MM.1S (cell line): ENCODE measurements around the gene ARMC12.

Experiments used
- DNase-seq: peaks from one replicate; pipeline ENCODE4 v3.0.0-alpha.2; 2015
- H2AFZ ChIP-seq: fragments of 300-600 bp; sonication (generic); 2 replicates; pipeline ENCODE4 v1.6.0; 2016; ENCODE audit warnings: antibody characterized with exemption, low read length
- H3F3A ChIP-seq: fragments of 300-600 bp; sonication (generic); 2 replicates; pipeline ENCODE4 v1.6.1; 2016; ENCODE audit warnings: mild to moderate bottlenecking, antibody characterized with exemption, low read length, moderate library complexity, mixed read lengths; ENCODE audit not compliant: insufficient read depth
- H3K27ac ChIP-seq: fragments of 300-600 bp; sonication (generic); 2 replicates; pipeline ENCODE4 v1.5.1; 2016; ENCODE audit warnings: mild to moderate bottlenecking, low read length
- H3K27me3 ChIP-seq: fragments of 300-600 bp; sonication (generic); replicated peaks from 2 replicates; pipeline ENCODE4 v1.6.0; 2016; ENCODE audit warnings: low read length; ENCODE audit not compliant: insufficient read depth
- H3K36me3 ChIP-seq: fragments of 300-600 bp; sonication (generic); replicated peaks from 2 replicates; pipeline ENCODE4 v1.6.1; 2016; ENCODE audit warnings: mild to moderate bottlenecking, low read length, mixed read lengths; ENCODE audit not compliant: insufficient read depth
- H3K4me1 ChIP-seq: fragments of 300-600 bp; sonication (generic); 2 replicates; pipeline ENCODE4 v1.6.1; 2016; ENCODE audit warnings: low read length, mixed read lengths
- H3K4me2 ChIP-seq: fragments of 300-600 bp; sonication (generic); 2 replicates; pipeline ENCODE4 v1.6.0; 2016; ENCODE audit warnings: low read depth, low read length
- H3K4me3 ChIP-seq: fragments of 300-600 bp; sonication (generic); 2 replicates; pipeline ENCODE4 v1.5.1; 2016; ENCODE audit warnings: low read length, mixed read lengths
- H3K79me2 ChIP-seq: fragments of 300-600 bp; sonication (generic); 2 replicates; pipeline ENCODE4 v1.6.1; 2016; ENCODE audit warnings: mixed run types, low read length, mixed read lengths
- H3K9ac ChIP-seq: fragments of 300-600 bp; sonication (generic); 2 replicates; pipeline ENCODE4 v1.6.1; 2016; ENCODE audit warnings: low read length, mixed read lengths
- H3K9me2 ChIP-seq: fragments of 300-600 bp; sonication (generic); replicated peaks from 2 replicates; pipeline ENCODE4 v1.6.1; 2016; ENCODE audit warnings: mild to moderate bottlenecking, low read length, mixed read lengths; ENCODE audit not compliant: insufficient read depth
- H3K9me3 ChIP-seq: fragments of 300-600 bp; sonication (generic); replicated peaks from 2 replicates; pipeline ENCODE4 v1.6.1; 2016; ENCODE audit warnings: mild to moderate bottlenecking, low read length, mixed read lengths; ENCODE audit not compliant: insufficient read depth
- H4K20me1 ChIP-seq: fragments of 300-600 bp; sonication (generic); 2 replicates; pipeline ENCODE4 v1.6.1; 2016; ENCODE audit warnings: mild to moderate bottlenecking, low read length, moderate library complexity, mixed read lengths; ENCODE audit not compliant: insufficient read depth
- CTCF ChIP-seq: fragments of 300-600 bp; sonication (generic); IDR thresholded peaks from 2 replicates; pipeline ENCODE4 v1.5.1; 2016; ENCODE audit warnings: antibody characterized with exemption, low read length, mixed read lengths
- EZH2 ChIP-seq: fragments of 300-600 bp; sonication (generic); optimal IDR thresholded peaks from 2 replicates; pipeline ENCODE3; 2017; ENCODE audit warnings: low read depth, mild to moderate bottlenecking, antibody characterized with exemption, low read length, mixed read lengths
- EZH2phosphoT487 ChIP-seq: fragments of 300-600 bp; sonication (generic); IDR thresholded peaks from 2 replicates; pipeline ENCODE4 v1.6.1; 2018; ENCODE audit warnings: antibody characterized with exemption, low read length

The ARMC12 gene

GRCh38 chr6:35698858-35699257, 38.0 kb upstream of the ARMC12 start:
- DNase-seq: no peak
- H3K4me1 ChIP-seq: no peaks in the 10 kb centered on the region
- no peak overlapping the region for H3K4me3 ChIP-seq
- no peaks in the 10 kb centered on the region for H4K20me1 ChIP-seq
- H3K9me2 ChIP-seq: no peaks in the 10 kb centered on the region
- H3K4me2 ChIP-seq: no peak overlapping the region
- H3K36me3 ChIP-seq: no peaks in the 10 kb centered on the region
- H3K9ac ChIP-seq: no peak overlapping the region
- H2AFZ ChIP-seq: no peak overlapping the region
- no peaks in the 10 kb centered on the region for H3F3A ChIP-seq
- no peaks in the 10 kb centered on the region for H3K27me3 ChIP-seq
- H3K9me3 ChIP-seq: no peaks in the 10 kb centered on the region
- TF ChIP-seq EZH2 (no peak), CTCF (no peak), EZH2phosphoT487 (no peak)
- no peaks in the 10 kb centered on the region for H3K79me2 ChIP-seq
- H3K27ac ChIP-seq: no peak overlapping the region

GRCh38 chr6:35703554-35703953, 33.3 kb upstream of the ARMC12 start:
- H2AFZ ChIP-seq: peak overlapping the region; percentile 23
- no peaks in the 10 kb centered on the region for H3K4me1 ChIP-seq
- H3K27me3 ChIP-seq: no peaks in the 10 kb centered on the region
- H3K4me3 ChIP-seq: no peak overlapping the region
- no peaks in the 10 kb centered on the region for H4K20me1 ChIP-seq
- no peak overlapping the region for H3K4me2 ChIP-seq
- no peak for TF ChIP-seq EZH2phosphoT487
- TF ChIP-seq CTCF: no peak
- TF ChIP-seq EZH2: no peak
- H3K9ac ChIP-seq: no peak overlapping the region
- no peak overlapping the region for H3K27ac ChIP-seq
- H3K79me2 ChIP-seq: no peaks in the 10 kb centered on the region
- H3K9me2 ChIP-seq: no peaks in the 10 kb centered on the region
- H3K36me3 ChIP-seq: no peaks in the 10 kb centered on the region
- no peaks in the 10 kb centered on the region for H3K9me3 ChIP-seq
- no peaks in the 10 kb centered on the region for H3F3A ChIP-seq
- DNase-seq: peak; percentile 13

DNA sequence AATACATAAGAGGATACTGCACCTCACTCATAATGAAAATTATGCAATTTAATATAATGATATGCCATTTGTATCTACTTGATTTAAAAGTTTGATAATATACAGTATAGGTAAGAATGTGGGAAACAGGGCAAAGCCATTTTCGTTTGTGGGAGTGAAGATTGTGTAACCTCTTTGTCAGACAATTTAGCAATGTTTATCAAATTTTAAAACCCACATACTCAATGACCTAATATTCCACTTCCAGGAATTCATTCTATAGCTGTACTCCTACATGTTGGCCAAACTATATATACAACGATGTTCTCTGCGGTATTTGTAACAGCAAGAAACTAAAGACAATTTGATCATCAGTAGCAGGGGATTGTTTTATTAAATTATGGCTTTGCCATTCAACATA, 30.4 kb upstream of the ARMC12 start:
- no peaks in the 10 kb centered on the region for H3K9me2 ChIP-seq
- DNase-seq: no peak
- H3K9me3 ChIP-seq: no peaks in the 10 kb centered on the region
- no peak overlapping the region for H3K27ac ChIP-seq
- H3F3A ChIP-seq: no peaks in the 10 kb centered on the region
- no peaks in the 10 kb centered on the region for H3K4me1 ChIP-seq
- H2AFZ ChIP-seq: no peak overlapping the region
- no peak overlapping the region for H3K4me3 ChIP-seq
- no peak overlapping the region for H3K4me2 ChIP-seq
- H3K79me2 ChIP-seq: no peaks in the 10 kb centered on the region
- no peak overlapping the region for H3K9ac ChIP-seq
- no peaks in the 10 kb centered on the region for H4K20me1 ChIP-seq
- H3K27me3 ChIP-seq: no peaks in the 10 kb centered on the region
- no peaks in the 10 kb centered on the region for H3K36me3 ChIP-seq
- TF ChIP-seq EZH2phosphoT487 (no peak), CTCF (no peak), EZH2 (no peak)
